GM12801 (cell line): ENCODE results near the gene RPS5.

Source experiments
- TF ChIP-seq, protein P1 (sequence below): IDR thresholded peaks from one replicate; pipeline ENCODE4 v1.5.1; 2011; ENCODE audit warnings: control low read depth; ENCODE audit not compliant: insufficient read length; ENCODE audit errors: extremely low read depth

RPS5 gene

DNA sequence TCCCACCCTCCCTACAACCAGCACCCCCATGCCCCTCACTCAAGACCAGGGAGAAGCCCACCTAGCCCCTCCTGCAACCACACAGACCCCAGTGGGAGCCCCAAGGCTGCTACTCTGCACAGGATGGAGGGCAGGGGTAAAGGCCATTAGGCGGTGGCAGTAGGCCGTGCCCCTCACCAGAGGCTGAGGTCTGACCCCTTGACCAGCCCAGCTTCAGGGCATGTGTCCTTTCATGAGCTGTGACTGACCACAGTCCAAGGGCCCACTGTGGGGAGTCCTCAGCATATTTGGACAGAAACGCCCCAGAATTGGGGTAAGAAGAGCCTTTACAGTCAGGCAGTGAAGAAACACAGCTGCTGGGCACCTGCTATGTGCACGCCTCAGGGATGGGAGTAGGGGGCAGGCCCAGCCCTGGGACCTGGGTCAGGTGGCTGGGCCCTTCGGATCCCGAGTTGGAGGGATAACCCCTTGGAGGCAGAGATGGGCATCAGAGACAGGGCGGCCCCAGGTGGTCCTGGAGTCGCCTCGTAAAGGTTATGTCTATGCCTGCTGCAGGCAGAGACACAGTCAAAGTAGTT, 1.7 kb upstream of the RPS5 start:
- TF ChIP-seq, protein P1, sequence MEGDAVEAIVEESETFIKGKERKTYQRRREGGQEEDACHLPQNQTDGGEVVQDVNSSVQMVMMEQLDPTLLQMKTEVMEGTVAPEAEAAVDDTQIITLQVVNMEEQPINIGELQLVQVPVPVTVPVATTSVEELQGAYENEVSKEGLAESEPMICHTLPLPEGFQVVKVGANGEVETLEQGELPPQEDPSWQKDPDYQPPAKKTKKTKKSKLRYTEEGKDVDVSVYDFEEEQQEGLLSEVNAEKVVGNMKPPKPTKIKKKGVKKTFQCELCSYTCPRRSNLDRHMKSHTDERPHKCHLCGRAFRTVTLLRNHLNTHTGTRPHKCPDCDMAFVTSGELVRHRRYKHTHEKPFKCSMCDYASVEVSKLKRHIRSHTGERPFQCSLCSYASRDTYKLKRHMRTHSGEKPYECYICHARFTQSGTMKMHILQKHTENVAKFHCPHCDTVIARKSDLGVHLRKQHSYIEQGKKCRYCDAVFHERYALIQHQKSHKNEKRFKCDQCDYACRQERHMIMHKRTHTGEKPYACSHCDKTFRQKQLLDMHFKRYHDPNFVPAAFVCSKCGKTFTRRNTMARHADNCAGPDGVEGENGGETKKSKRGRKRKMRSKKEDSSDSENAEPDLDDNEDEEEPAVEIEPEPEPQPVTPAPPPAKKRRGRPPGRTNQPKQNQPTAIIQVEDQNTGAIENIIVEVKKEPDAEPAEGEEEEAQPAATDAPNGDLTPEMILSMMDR: no peak

DNA sequence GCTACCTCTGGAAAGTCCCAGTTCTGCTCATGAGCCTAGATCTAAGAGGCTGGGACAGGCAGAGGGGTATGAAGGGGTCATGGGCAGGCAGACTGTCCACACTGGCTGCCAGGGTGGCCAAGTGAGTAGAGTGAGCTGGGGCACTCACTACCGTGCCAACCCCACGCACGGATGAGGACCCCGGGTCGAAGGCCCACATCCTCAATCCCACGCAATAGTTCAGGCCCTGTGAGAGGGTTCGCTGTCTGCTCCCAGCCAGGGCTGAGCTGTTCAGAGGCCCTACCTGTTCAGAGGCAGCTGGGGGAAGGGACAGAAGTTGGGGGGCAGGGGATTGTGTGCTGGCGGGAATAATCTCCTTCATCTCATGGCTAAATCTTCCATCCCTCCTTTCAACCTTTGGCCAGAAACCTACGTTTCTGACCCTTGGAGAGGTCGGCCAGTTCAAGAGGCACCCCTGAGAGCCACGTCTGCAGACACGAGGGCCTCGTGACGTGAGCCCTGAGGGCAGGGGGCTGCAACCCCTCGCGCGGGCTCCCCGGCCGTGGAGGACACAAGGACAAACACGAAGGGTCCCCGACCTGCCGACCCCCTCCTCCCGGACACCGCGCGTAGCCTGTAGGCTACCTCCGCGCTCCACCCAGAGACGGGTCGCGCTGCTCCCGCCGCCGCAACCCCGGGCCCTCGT, 1.0 kb upstream of the RPS5 start:
- TF ChIP-seq, protein P1: no peak

DNA sequence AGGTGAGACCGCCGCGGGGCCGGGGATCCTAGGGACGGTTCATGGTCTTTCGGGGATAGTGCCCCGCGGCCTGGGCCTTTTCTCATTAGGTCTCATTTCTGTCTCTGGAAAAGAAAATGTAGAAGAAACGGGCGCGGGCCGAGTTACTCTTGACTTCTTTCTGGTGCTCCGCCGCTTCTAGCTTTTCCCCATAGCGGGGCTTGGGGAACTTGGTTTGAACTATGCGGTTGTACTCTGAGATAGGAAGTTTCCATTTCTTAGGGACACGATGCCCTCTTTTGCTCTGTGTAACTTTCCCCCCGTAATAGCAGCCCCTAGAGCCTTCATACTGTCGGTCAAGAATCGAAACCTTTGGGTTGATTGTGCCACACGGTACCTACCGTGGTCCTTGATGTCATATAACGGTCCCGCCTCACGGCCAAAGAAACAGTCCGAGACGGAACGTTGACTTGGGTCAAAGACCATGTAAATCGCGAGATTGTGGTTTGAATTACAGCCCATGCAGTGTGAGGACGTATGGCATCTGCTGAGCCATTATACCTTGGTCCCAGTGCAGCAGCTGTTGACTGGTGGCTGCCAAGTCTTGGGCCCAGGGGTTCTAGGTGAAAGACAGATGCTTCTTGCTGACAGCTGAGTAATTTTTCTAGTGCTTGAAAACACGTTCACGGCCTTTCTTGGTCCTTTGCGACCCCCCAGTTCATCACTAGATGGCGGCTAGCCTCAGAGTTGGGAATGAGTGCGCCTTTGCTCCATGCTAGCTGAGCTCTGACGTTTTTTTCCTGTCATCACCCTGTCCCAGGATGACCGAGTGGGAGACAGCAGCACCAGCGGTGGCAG, 487 bp downstream of the RPS5 start:
- TF ChIP-seq, protein P1: no peak

DNA sequence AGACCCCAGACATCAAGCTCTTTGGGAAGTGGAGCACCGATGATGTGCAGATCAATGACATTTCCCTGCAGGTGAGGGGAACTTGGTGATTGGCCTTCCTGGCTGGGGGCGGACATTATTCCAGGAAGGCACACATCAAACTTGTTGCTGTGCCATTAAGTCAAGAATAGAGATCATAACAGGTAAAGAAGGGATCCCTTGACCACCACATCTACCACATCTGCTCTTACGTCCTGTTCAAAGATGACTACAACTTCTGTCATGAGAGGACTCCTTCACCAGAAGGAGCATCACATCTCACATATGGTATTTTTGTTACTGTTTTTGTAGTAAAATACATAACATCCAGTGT, 1.1 kb downstream of the RPS5 start:
- TF ChIP-seq, protein P1: no peak

DNA sequence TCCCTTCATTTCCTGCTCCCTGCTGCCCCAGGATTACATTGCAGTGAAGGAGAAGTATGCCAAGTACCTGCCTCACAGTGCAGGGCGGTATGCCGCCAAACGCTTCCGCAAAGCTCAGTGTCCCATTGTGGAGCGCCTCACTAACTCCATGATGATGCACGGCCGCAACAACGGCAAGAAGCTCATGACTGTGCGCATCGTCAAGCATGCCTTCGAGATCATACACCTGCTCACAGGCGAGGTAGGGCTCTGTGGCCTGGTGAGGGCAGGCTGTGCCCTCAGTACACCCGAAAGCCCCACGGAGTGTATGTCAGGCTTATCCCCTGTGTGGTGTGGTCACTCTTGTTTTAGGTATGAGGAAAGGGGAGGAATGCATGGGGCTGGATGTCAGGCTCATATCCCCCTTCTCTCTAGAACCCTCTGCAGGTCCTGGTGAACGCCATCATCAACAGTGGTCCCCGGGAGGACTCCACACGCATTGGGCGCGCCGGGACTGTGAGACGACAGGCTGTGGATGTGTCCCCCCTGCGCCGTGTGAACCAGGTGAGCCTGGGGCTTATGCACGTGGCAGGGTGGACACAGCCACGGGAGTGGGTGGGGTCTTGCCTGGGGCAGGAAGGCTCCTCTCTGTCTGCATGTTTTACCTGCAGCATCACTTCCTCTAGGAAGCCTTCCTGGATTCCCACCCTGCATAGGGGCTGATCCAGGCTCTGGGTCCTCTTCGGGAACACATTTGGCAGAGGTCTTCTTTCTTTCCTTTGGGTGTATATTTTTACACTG, 6.1 kb downstream of the RPS5 start:
- TF ChIP-seq, protein P1: no peak

DNA sequence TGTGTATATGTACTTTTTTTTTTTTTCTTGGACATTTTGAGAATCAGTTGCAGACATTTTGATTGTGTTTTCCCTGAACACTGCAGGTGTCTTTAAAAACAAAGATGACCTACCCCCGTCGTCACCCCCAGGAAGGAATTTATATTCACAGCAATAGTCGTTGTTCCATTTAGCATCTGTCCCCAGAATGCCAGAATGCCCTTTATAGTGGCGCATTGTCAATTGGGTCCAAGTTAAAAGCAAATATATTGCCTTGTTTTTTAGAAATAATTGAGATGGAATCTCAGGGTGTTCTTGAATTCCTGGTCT, 6.6 kb downstream of the RPS5 start:
- TF ChIP-seq, protein P1: no peak

DNA sequence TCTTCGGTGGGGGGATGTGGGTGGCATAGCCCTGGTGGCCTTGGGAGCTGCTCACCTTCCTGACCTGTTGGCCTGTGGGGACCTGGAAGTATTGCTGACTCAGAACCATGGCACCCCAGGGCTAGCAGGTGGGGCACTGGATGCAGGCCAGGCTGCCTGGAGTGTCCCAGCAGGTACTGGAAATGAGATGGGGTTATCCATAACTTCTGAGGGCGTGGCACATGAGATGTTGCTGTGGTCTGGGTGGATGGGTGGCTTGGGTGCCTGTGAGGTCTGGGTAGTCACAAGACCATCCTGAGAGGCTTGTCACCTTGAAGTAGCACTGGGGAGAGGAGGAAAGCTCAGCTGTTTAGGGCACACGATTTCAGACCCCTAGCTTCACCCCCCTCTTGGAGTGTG, 7.8 kb downstream of the RPS5 start:
- TF ChIP-seq, protein P1: no peak
